Measurements from ENCODE around the gene RTN3.

Gene RTN3

DNA sequence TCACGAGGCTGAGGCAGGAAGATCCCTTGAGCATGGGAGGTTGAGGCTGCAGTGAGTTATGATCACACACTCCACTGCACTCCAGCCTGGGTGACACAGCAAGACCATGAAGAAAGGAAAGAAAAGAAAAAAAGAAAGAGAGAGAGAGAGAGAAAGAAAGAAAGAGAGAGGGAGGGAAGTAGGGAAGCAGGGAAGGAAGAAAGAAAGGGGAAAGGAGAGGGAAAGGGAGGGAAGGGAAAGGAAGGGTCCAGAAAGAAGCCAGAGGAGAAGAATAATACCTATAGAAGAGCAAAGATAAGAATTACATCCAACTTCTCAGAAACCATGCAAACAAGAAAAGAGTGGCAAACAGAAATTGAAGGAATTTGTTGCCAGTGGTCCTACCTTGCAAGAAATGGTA lies 104.5 kb downstream of the RTN3 start:
- H3K9me3 ChIP-seq (ENCODE audit: control insufficient read depth, insufficient read depth, low read length), result no peaks in the 10 kb centered on the region
- H3K4me1 ChIP-seq (ENCODE audit: insufficient read depth, low read length), result no peaks in the 10 kb centered on the region
- H3K9ac ChIP-seq (ENCODE audit: low read depth, low read length), result no peak overlapping the region
- H3K36me3 ChIP-seq (ENCODE audit: insufficient read depth, low read length), result no peaks in the 10 kb centered on the region

- H3K4me1 ChIP-seq (ENCODE audit: insufficient read depth, low read length), result no peaks in the 10 kb centered on the region
- H3K9ac ChIP-seq (ENCODE audit: low read depth, low read length), result no peak overlapping the region
- no peaks in the 10 kb centered on the region for H3K36me3 ChIP-seq (ENCODE audit: insufficient read depth, low read length)
- 0 out of 2 replicates have a peak, but pooled peaks cover 5% of the 10 kb centered on the region for H3K9me3 ChIP-seq (ENCODE audit: control insufficient read depth, insufficient read depth, low read length)
Measured at GRCh38 chr11:63791495-63792167, 110.3 kb downstream of the RTN3 start.

DNA sequence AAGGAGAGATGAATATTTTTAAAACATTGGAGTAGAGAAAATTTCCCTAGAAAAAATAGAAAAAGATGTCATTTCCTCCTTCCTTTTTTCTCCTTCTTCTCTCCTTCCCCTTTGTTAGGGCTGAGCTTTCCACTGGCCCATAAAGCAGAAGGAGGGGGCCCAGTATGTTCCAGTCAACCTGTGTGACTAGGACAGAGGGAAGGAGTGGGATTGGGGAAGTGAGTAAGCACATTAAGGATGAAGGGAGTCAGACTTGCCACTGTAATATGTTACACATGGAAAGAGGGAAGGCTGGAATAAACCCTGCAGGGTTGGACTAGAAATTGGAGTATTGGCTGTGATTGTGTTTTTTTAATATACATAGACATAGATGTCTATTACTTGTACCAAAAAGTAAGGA lies 111.9 kb downstream of the RTN3 start:
- H3K9ac ChIP-seq (ENCODE audit: low read depth, low read length), result no peak overlapping the region
- H3K36me3 ChIP-seq (ENCODE audit: insufficient read depth, low read length), result no peaks in the 10 kb centered on the region
- H3K9me3 ChIP-seq (ENCODE audit: control insufficient read depth, insufficient read depth, low read length), result 0 out of 2 replicates have a peak, but pooled peaks cover 5% of the 10 kb centered on the region
- no peaks in the 10 kb centered on the region for H3K4me1 ChIP-seq (ENCODE audit: insufficient read depth, low read length)

DNA sequence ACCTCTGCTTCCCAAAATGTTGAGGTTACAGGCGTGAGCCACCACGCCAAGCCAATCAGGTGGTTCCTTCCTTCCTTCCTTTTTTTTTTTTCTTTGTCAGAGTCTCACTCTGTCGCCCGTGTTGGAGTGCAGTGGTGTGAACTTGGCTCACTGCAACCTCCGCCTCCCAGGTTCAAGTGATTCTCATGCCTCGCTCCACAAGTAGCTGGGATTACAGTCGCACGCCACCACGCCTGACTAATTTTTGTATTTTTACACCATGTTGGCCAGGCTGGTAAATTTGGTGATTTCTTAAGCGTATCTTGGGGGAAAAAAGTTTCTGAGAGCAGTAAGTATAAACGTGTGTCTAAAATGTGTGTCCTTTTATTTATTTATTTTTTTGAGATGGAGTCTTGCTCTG lies 113.8 kb downstream of the RTN3 start:
- Histone ChIP-seq H3K4me1 (ENCODE audit: insufficient read depth, low read length) (no peaks in the 10 kb centered on the region), H3K9me3 (ENCODE audit: control insufficient read depth, insufficient read depth, low read length) (0 out of 2 replicates have a peak, but pooled peaks cover 5% of the 10 kb centered on the region), H3K36me3 (ENCODE audit: insufficient read depth, low read length) (no peaks in the 10 kb centered on the region), H3K9ac (ENCODE audit: low read depth, low read length) (no peak overlapping the region)

GRCh38 chr11:63800921-63801320 lies 119.6 kb downstream of the RTN3 start:
- peaks cover 4% of the 10 kb centered on the region; the same call in 1 of the 2 replicates for H3K4me1 ChIP-seq (ENCODE audit: insufficient read depth, low read length)
- H3K9me3 ChIP-seq (ENCODE audit: control insufficient read depth, insufficient read depth, low read length), result no peaks in the 10 kb centered on the region
- no peak overlapping the region for H3K9ac ChIP-seq (ENCODE audit: low read depth, low read length)
- H3K36me3 ChIP-seq (ENCODE audit: insufficient read depth, low read length), result no peaks in the 10 kb centered on the region

- peaks cover 4% of the 10 kb centered on the region; the same call in 1 of the 2 replicates for H3K4me1 ChIP-seq (ENCODE audit: insufficient read depth, low read length)
- no peak overlapping the region for H3K9ac ChIP-seq (ENCODE audit: low read depth, low read length)
- H3K36me3 ChIP-seq (ENCODE audit: insufficient read depth, low read length), result no peaks in the 10 kb centered on the region
- H3K9me3 ChIP-seq (ENCODE audit: control insufficient read depth, insufficient read depth, low read length), result no peaks in the 10 kb centered on the region
Measured at GRCh38 chr11:63802637-63803414, 121.5 kb downstream of the RTN3 start.

DNA sequence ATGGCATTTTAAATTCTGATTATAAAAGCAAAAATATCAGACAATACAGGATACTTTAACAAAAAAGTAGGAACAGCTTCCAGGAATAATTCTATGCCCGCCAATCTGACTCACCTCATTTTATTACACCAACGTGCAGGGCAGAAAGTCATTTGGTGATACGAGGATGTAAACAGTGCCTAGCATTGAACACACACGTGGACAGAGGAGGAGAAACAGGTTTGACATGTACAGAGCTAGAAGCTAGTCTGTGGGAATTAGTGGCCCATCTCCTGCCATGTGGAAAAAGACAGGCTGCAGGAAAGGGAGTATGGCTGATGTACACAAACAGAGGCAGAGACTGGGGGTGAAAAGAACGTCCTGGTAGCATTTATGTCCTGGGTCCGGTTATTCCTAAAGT lies 123.0 kb downstream of the RTN3 start:
- no peaks in the 10 kb centered on the region for H3K9me3 ChIP-seq (ENCODE audit: control insufficient read depth, insufficient read depth, low read length)
- H3K9ac ChIP-seq (ENCODE audit: low read depth, low read length), result no peak overlapping the region
- no peaks in the 10 kb centered on the region for H3K36me3 ChIP-seq (ENCODE audit: insufficient read depth, low read length)
- H3K4me1 ChIP-seq (ENCODE audit: insufficient read depth, low read length), result peaks cover 4% of the 10 kb centered on the region; the same call in 1 of the 2 replicates

DNA sequence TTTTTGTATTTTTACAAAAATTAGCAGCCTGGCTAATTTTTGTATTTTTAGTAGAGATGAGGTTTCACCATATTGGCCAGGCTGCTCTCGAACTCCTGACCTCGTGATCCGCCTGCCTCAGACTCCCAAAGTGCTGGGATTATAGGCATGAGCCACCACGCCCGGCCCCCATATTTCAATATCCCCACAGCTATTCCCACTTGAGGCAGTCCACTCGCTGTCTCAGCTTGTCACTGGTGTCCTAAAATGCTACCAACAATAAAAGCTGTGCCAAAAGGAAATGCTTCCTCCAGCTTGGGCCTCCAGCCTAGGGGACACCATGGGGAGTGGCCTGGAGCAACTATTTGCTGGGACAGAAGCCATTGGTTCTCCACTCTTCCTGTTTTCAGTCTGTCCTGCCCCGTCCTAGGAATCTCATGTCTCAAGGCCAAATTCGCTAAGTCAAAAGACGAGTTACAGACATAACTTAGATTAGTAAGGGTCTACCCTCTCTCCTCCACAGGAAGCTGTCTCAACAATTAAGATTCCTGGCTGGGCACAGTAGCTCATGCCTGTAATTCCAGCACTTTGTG lies 124.6 kb downstream of the RTN3 start:
- Histone ChIP-seq H3K9ac (ENCODE audit: low read depth, low read length) (no peak overlapping the region), H3K4me1 (ENCODE audit: insufficient read depth, low read length) (peaks cover 4% of the 10 kb centered on the region; the same call in 1 of the 2 replicates), H3K36me3 (ENCODE audit: insufficient read depth, low read length) (no peaks in the 10 kb centered on the region), H3K9me3 (ENCODE audit: control insufficient read depth, insufficient read depth, low read length) (no peaks in the 10 kb centered on the region)
